MM.1S (cell line): Measurements from ENCODE around the gene CYP46A1.
A peak's percentile ranks its signal among the peaks of the same experiment; 100 is the strongest.

Experiments used
- DNase-seq: peaks from one replicate; pipeline ENCODE4 v3.0.0-alpha.2; 2015
- H2AFZ ChIP-seq: fragments of 300-600 bp; sonication (generic); 2 replicates; pipeline ENCODE4 v1.6.0; 2016; ENCODE audit warnings: antibody characterized with exemption, low read length
- H3F3A ChIP-seq: fragments of 300-600 bp; sonication (generic); 2 replicates; pipeline ENCODE4 v1.6.1; 2016; ENCODE audit warnings: mild to moderate bottlenecking, antibody characterized with exemption, low read length, moderate library complexity, mixed read lengths; ENCODE audit not compliant: insufficient read depth
- H3K27ac ChIP-seq: fragments of 300-600 bp; sonication (generic); 2 replicates; pipeline ENCODE4 v1.5.1; 2016; ENCODE audit warnings: mild to moderate bottlenecking, low read length
- H3K27me3 ChIP-seq: fragments of 300-600 bp; sonication (generic); replicated peaks from 2 replicates; pipeline ENCODE4 v1.6.0; 2016; ENCODE audit warnings: low read length; ENCODE audit not compliant: insufficient read depth
- H3K36me3 ChIP-seq: fragments of 300-600 bp; sonication (generic); replicated peaks from 2 replicates; pipeline ENCODE4 v1.6.1; 2016; ENCODE audit warnings: mild to moderate bottlenecking, low read length, mixed read lengths; ENCODE audit not compliant: insufficient read depth
- H3K4me1 ChIP-seq: fragments of 300-600 bp; sonication (generic); 2 replicates; pipeline ENCODE4 v1.6.1; 2016; ENCODE audit warnings: low read length, mixed read lengths
- H3K4me2 ChIP-seq: fragments of 300-600 bp; sonication (generic); 2 replicates; pipeline ENCODE4 v1.6.0; 2016; ENCODE audit warnings: low read depth, low read length
- H3K4me3 ChIP-seq: fragments of 300-600 bp; sonication (generic); 2 replicates; pipeline ENCODE4 v1.5.1; 2016; ENCODE audit warnings: low read length, mixed read lengths
- H3K79me2 ChIP-seq: fragments of 300-600 bp; sonication (generic); 2 replicates; pipeline ENCODE4 v1.6.1; 2016; ENCODE audit warnings: mixed run types, low read length, mixed read lengths
- H3K9ac ChIP-seq: fragments of 300-600 bp; sonication (generic); 2 replicates; pipeline ENCODE4 v1.6.1; 2016; ENCODE audit warnings: low read length, mixed read lengths
- H3K9me2 ChIP-seq: fragments of 300-600 bp; sonication (generic); replicated peaks from 2 replicates; pipeline ENCODE4 v1.6.1; 2016; ENCODE audit warnings: mild to moderate bottlenecking, low read length, mixed read lengths; ENCODE audit not compliant: insufficient read depth
- H3K9me3 ChIP-seq: fragments of 300-600 bp; sonication (generic); replicated peaks from 2 replicates; pipeline ENCODE4 v1.6.1; 2016; ENCODE audit warnings: mild to moderate bottlenecking, low read length, mixed read lengths; ENCODE audit not compliant: insufficient read depth
- H4K20me1 ChIP-seq: fragments of 300-600 bp; sonication (generic); 2 replicates; pipeline ENCODE4 v1.6.1; 2016; ENCODE audit warnings: mild to moderate bottlenecking, low read length, moderate library complexity, mixed read lengths; ENCODE audit not compliant: insufficient read depth
- CTCF ChIP-seq: fragments of 300-600 bp; sonication (generic); IDR thresholded peaks from 2 replicates; pipeline ENCODE4 v1.5.1; 2016; ENCODE audit warnings: antibody characterized with exemption, low read length, mixed read lengths
- EZH2 ChIP-seq: fragments of 300-600 bp; sonication (generic); optimal IDR thresholded peaks from 2 replicates; pipeline ENCODE3; 2017; ENCODE audit warnings: low read depth, mild to moderate bottlenecking, antibody characterized with exemption, low read length, mixed read lengths
- EZH2phosphoT487 ChIP-seq: fragments of 300-600 bp; sonication (generic); IDR thresholded peaks from 2 replicates; pipeline ENCODE4 v1.6.1; 2018; ENCODE audit warnings: antibody characterized with exemption, low read length

The CYP46A1 gene

DNA sequence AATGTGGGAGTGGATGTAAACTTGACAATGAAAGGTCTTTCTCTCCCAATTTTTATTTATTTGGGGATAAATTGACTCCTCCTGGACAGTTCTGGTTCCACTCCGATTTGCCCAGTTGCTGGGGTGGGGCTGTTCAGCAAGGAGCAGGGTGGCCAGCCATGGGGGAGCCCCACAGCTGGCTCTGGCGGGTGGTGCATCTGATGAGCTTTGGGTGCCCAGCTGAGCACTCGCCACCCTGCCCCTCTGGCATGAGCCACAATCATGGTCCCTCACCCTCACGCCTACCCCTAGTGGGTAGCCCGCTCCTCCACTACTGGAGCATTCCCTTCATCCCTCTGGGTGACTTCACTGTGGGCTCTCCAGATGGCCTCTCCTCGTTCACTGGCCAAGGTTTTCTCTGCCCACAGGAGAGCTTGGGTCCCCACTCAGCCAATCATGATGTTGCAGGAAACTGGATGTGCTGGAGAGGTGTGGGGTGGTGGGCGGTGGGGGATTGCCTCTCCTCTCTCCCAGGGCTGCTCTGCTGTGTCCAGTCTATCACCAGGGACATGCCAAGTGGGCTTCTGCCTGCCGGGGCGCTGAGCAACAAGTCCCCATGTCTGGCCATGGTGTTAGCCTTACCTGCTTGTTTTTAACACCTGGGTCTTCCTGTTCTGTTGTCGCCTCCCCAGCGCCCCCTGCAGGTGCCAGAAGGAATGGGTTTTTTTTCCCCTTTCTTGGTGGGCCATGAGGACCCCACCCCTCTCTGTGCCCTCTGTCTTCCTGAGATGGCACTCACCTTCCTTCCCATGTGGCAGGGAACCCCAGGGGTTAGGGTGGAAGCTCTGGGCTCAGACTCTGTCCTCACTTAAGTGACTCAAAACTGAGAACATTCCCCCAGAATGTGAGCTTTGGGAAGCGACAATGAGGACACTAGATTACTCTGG lies 3.4 kb downstream of the CYP46A1 start:
- no peaks in the 10 kb centered on the region for H3K79me2 ChIP-seq
- H4K20me1 ChIP-seq = no peaks in the 10 kb centered on the region
- no peaks in the 10 kb centered on the region for H3K9me3 ChIP-seq
- peak; percentile 19 for DNase-seq
- no peaks in the 10 kb centered on the region for H3K36me3 ChIP-seq
- no peaks in the 10 kb centered on the region for H3K4me1 ChIP-seq
- TF ChIP-seq EZH2phosphoT487 (no peak), CTCF (peak; percentile 63)
- no peak overlapping the region for H3K4me2 ChIP-seq
- no peaks in the 10 kb centered on the region for H3F3A ChIP-seq
- H3K27me3 ChIP-seq = no peaks in the 10 kb centered on the region
- H2AFZ ChIP-seq = no peak overlapping the region
- H3K27ac ChIP-seq = no peak overlapping the region
- H3K4me3 ChIP-seq = no peak overlapping the region
- H3K9ac ChIP-seq = no peak overlapping the region
- no peaks in the 10 kb centered on the region for H3K9me2 ChIP-seq

GRCh38 chr14:99688210-99688581 lies 4.1 kb downstream of the CYP46A1 start:
- no peak overlapping the region for H3K4me2 ChIP-seq
- no peak for DNase-seq
- H4K20me1 ChIP-seq = no peaks in the 10 kb centered on the region
- H3K27ac ChIP-seq = no peak overlapping the region
- H3K4me1 ChIP-seq = no peaks in the 10 kb centered on the region
- no peak overlapping the region for H3K9ac ChIP-seq
- no peaks in the 10 kb centered on the region for H3F3A ChIP-seq
- H3K9me3 ChIP-seq = no peaks in the 10 kb centered on the region
- no peaks in the 10 kb centered on the region for H3K9me2 ChIP-seq
- no peaks in the 10 kb centered on the region for H3K27me3 ChIP-seq
- H3K4me3 ChIP-seq = no peak overlapping the region
- no peak overlapping the region for H2AFZ ChIP-seq
- TF ChIP-seq CTCF = no peak
- no peak for TF ChIP-seq EZH2phosphoT487
- no peak for TF ChIP-seq EZH2
- H3K36me3 ChIP-seq = no peaks in the 10 kb centered on the region
- no peaks in the 10 kb centered on the region for H3K79me2 ChIP-seq

DNA sequence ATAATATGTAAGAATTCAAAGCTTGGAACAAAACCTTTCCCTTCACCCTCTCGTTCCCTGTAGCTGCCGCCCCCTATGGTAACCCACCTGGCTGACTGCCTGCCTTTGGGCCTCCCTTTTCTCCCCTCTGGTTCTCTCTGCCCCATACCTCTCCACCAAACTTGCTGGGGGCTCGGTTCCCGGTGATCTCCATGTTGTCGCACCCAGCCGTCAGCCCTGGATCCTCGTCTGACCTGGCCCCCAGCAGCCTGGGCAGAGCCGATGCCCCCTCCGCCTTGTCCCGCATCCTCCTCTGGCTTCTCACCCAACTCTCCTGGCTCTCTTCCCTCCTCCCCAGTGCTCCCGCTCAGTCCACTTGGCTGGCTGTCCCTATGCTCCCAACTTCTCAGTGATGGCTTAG lies 4.5 kb downstream of the CYP46A1 start:
- no peak for DNase-seq
- Histone ChIP-seq H3K9ac (no peak overlapping the region), H3K4me1 (no peaks in the 10 kb centered on the region), H3K27me3 (no peaks in the 10 kb centered on the region), H2AFZ (no peak overlapping the region), H3K9me2 (no peaks in the 10 kb centered on the region), H4K20me1 (no peaks in the 10 kb centered on the region), H3K9me3 (no peaks in the 10 kb centered on the region), H3K4me2 (no peak overlapping the region), H3K36me3 (no peaks in the 10 kb centered on the region), H3F3A (no peaks in the 10 kb centered on the region), H3K79me2 (no peaks in the 10 kb centered on the region), H3K4me3 (no peak overlapping the region), H3K27ac (no peak overlapping the region)
- TF ChIP-seq CTCF (no peak), EZH2 (no peak), EZH2phosphoT487 (no peak)
